GM18502 (cell line): ENCODE measurements around the gene NFX1.
"Not testable (repeated sequence)": the region's sequence is repeated elsewhere in the genome, so short reads cannot be mapped to it uniquely, and the experiment has no call there.

ENCODE experiments used
- ATAC-seq: cut with Tn5 transposase; IDR thresholded peaks from one replicate; pipeline ENCODE4 v1.9.1; 2021; ENCODE audit warnings: mild to moderate bottlenecking; ENCODE audit not compliant: unreplicated experiment, poor library complexity

NFX1 gene

GRCh38 chr9:33306037-33306436, 15.7 kb downstream of the NFX1 start:
- no peak for ATAC-seq

DNA sequence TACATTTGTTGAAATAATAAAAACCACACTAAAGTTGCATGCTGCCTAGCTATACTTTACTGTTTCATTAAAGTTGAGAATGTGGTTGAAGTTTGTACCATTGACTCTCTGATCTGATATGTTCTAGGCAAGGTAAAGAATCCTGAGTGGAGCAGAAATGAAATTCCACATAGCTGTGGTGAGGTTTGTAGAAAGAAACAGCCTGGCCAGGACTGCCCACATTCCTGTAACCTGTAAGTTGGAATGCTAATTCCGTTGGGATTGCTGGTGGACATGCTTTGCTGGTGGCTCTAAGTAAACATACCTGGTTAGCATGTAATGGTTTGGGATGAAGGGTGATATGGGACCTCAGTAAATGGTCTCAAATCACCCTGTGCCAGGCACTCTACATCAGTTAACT, 16.8 kb downstream of the NFX1 start:
- ATAC-seq = no peak

DNA sequence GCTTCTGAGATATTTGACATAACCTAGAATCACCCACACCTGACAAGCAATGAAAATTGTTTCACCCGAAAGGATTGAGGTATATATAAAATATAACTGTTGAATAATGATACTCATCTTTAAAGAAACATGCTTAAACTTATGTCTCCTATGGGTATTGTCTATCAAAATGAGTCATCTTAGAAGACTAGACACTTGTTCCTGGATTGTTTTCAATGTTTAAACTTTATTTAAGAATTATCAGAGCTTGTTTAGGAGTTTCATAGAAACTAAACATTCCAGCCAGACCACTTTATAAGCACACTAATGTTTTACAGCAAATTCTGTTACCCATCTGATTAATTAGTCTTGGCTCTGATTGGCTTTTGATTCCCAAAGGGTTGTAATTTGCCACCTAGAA, 19.6 kb downstream of the NFX1 start:
- ATAC-seq = no peak

DNA sequence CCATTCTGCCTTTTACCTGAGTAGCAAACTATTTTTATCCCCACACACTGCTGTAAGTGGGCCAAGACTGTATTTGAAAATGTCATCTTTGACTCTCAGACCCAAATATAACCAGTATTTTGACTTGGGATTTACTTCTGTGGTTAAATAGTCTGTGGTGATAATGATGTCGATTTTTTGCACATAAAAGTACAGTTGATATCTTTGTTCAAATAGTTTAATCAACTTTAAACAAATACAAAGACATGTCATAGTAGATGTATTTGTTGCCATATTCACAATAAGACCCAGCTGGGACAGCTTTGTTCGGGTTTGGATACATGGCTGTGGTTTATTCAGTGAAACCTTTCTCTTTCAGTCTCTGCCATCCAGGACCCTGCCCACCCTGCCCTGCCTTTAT, 20.4 kb downstream of the NFX1 start:
- ATAC-seq = no peak

- ATAC-seq = no peak
Observed at GRCh38 chr9:33311953-33312352, 21.6 kb downstream of the NFX1 start.

GRCh38 chr9:33315371-33315770, 25.1 kb downstream of the NFX1 start:
- ATAC-seq = no peak

DNA sequence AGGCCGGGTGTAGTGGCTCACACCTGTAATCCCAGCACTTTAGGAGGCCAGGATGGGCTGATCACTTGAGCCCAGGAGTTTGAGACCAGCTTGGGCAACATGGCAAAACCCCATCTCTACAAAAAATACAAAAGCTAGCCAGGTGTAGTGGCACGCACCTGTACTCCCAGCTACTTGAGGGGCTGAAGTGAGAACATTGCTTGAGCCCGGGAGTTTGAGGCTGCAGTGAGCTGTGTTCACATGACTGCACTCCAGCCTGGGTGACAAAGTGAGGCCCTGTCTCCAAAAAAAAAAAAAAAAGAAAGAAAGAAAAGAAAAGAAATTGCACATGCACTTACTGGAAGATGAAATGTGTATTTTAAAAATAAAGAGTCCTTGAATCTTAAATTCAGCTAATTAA, 26.8 kb downstream of the NFX1 start:
- not testable (repeated sequence) for ATAC-seq

DNA sequence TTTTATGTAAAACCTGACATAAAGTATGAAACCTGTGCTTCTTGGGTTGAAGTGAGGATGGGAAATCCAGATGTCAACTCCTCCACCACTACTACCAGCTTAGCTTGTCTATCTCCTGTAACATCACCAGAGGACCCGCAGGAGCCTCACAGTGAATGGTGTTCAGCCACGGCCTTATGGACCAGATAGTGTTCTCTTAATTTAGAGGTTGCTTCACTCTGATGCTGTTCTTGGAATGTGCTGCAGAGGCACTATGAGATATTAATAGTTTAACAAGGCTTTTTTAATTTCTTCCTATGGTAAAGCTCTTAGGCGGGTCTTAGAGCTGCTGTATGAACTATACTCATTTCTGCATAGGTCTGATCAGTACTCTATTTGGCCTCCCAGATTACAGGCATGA, 27.9 kb downstream of the NFX1 start:
- no peak for ATAC-seq

DNA sequence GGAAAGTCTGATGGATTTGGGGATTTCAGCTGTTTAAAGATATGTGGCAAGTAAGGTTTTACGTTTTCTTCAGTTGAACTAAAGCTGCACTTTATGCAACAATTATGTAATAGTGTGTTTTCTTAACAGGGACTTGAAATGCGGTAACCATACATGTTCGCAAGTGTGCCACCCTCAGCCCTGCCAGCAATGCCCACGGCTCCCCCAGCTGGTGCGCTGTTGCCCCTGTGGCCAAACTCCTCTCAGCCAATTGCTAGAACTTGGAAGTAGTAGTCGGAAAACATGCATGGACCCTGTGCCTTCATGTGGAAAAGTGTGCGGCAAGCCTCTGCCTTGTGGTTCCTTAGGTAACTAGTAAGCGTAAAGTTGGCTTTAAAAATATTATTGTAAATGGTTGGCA, 28.5 kb downstream of the NFX1 start:
- ATAC-seq = no peak

DNA sequence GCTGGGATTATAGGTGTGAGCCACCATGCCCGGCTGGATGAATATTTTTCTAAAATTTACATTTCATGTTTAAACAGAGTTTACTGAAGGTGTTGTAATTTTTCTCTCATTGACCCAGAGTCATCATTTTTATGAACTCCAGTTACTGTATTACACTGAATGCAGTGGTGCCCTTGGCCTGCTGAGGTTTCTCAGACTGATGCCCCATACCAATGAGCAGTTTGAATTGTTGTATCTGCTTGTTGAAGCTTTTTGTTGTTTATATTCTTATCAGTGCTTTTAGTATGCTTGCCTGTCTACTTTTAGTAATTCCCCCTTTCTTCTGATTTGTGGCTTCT, 29.9 kb downstream of the NFX1 start:
- ATAC-seq = no peak

- no peak for ATAC-seq
Observed at GRCh38 chr9:33320568-33321261, 30.4 kb downstream of the NFX1 start.

DNA sequence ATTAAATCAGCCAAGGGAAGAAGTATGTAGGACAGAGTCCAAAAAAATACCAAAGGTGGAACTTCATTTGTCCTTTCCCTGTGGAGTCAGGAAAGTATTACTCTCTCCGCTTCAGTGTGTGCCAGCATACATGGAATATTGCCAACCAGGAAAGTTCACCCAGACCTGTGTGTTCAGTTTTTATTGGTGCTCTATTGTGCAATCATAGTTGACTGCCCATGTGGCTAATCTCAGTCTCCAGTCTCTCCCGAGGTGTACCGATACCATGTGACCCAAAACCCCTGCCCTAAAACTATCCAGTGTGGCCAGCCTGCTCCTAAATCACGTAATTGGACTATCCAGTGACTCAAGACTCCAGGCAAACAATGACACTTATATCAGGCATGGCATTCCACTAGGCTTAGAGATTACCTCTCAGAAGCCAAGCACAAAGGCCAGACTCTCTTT, 38.8 kb downstream of the NFX1 start:
- ATAC-seq = no peak

- no peak for ATAC-seq
Observed at GRCh38 chr9:33329979-33330378, 39.7 kb downstream of the NFX1 start.

GRCh38 chr9:33331377-33331891, 41.1 kb downstream of the NFX1 start:
- no peak for ATAC-seq

GRCh38 chr9:33332011-33332410, 41.7 kb downstream of the NFX1 start:
- no peak for ATAC-seq

- ATAC-seq = not testable (repeated sequence)
Observed at GRCh38 chr9:33332956-33333355, 42.6 kb downstream of the NFX1 start.

GRCh38 chr9:33340186-33340585, 49.9 kb downstream of the NFX1 start:
- ATAC-seq = no peak

- no peak for ATAC-seq
Observed at GRCh38 chr9:33341182-33341581, 50.9 kb downstream of the NFX1 start.

DNA sequence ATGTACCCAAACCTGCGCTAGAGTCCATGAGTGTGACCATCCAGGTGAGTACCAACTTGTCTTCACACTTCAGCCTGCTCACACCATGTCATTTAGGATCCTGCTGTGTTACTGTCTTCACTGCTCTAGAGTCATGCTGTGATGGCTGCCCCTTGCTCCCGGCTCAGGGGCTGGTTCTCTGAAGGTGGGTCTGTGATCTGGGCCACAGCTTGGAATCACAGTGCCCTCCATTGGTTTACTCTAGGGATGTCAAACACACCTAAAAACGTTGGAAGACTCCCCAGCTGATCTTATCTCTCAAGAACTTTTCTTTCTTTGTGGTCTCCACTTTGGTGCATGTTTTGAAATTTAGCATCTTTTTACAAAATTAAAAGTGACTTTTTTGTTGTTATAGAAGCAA, 53.8 kb downstream of the NFX1 start:
- no peak for ATAC-seq

- no peak for ATAC-seq
Observed at GRCh38 chr9:33346564-33346963, 56.2 kb downstream of the NFX1 start.

- ATAC-seq = no peak
Observed at GRCh38 chr9:33348998-33349397, 58.7 kb downstream of the NFX1 start.

DNA sequence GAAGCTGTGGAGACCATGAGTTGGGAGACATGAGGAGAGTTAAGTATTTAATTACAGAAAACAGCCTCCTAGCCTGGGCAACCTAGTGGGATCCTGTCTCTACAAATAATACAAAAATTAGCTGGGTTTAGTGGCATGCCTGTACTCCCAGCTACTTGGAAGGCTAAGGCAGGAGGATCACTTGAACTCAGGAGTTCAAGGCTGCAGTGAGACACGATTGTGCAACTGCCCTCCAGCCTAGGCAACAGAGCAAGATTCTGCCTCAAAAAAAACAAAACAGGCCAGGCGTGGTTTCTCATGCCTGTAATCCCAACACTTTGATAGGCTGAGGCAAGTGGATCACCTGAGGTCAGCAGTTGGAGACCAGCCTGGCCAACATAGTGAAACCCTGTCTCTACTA, 59.4 kb downstream of the NFX1 start:
- no peak for ATAC-seq

- no peak for ATAC-seq
Observed at GRCh38 chr9:33350310-33350709, 60.0 kb downstream of the NFX1 start.
